Right lobe of liver (tissue), 4 donors: ENCODE results near the gene KMT2C.

Experiments used
- CTCF ChIP-seq, 4 donors: fragments of 200-600 bp in 3 of 4; fragments of 450-650 bp in 1 of 4; IDR thresholded peaks; one replicate each; pipeline versions ENCODE4 v1.5.1 to v1.8.0; 2016 to 2022; ENCODE audit warnings: antibody characterized with exemption in 4 of 4, mild to moderate bottlenecking in 2 of 4
- POLR2A ChIP-seq: fragments of 450-650 bp; IDR thresholded peaks from one replicate; pipeline ENCODE4 v1.6.1; 2017; ENCODE audit warnings: antibody characterized with exemption, mild to moderate bottlenecking
- donor health status: DM: no; HTN: no; CAD: no.
- donor health status: DM: no; HTN: no; CAD: no.
- donor health status: DM: no; HTN: yes; CAD: no.

- TF ChIP-seq CTCF (IDR thresholded peaks at IDR 0.05): no peak
- no peak for TF ChIP-seq POLR2A
Observed at GRCh38 chr7:152090747-152091146, 345.1 kb downstream of the KMT2C start.
